GM23248 (cell line): ENCODE data around the gene TENM4.

ENCODE experiments used
- EZH2 ChIP-seq: fragments of 200-600 bp; sonication (generic); IDR thresholded peaks from 2 replicates; pipeline ENCODE4 v1.6.1; 2018; ENCODE audit warnings: antibody characterized with exemption, mild to moderate bottlenecking; ENCODE audit not compliant: insufficient read depth, poor library complexity, severe bottlenecking
- EZH2phosphoT487 ChIP-seq: fragments of 200-600 bp; sonication (generic); IDR thresholded peaks from 2 replicates; pipeline ENCODE4 v1.6.1; 2018; ENCODE audit warnings: antibody characterized with exemption, moderate library complexity, mild to moderate bottlenecking, low read depth; ENCODE audit not compliant: insufficient read depth

- TF ChIP-seq EZH2 = no peak
- TF ChIP-seq EZH2phosphoT487 = no peak
Observed at GRCh38 chr11:79074547-79074946, 366.3 kb downstream of the TENM4 start.
